Parathyroid adenoma (tissue), 2 donors: ENCODE data around the gene APBA1.

ENCODE experiments used
- H2AFZ ChIP-seq: fragments of 300-600 bp; sonication (generic); one replicate; pipeline ENCODE4 v1.7.0; 2017; ENCODE audit warnings: antibody characterized with exemption, mild to moderate bottlenecking
- H3K27ac ChIP-seq: fragments of 300-600 bp; sonication (generic); one replicate; pipeline ENCODE4 v1.7.0; 2017
- H3K27me3 ChIP-seq: fragments of 300-600 bp; sonication (generic); one replicate; pipeline ENCODE4 v1.7.0; 2017; ENCODE audit warnings: low read length; ENCODE audit not compliant: control insufficient read depth, insufficient read depth
- H3K36me3 ChIP-seq: fragments of 300-600 bp; sonication (generic); one replicate; pipeline ENCODE4 v1.7.0; 2017; ENCODE audit warnings: low read length; ENCODE audit not compliant: control insufficient read depth, insufficient read depth
- H3K4me1 ChIP-seq: fragments of 300-600 bp; sonication (generic); one replicate; pipeline ENCODE4 v1.7.0; 2017; ENCODE audit warnings: control low read depth
- H3K4me2 ChIP-seq: fragments of 300-600 bp; sonication (generic); one replicate; pipeline ENCODE4 v1.7.0; 2017; ENCODE audit warnings: low read length
- H3K4me3 ChIP-seq: fragments of 300-600 bp; sonication (generic); one replicate; pipeline ENCODE4 v1.7.0; 2017; ENCODE audit warnings: low read depth, low read length
- H3K79me2 ChIP-seq: fragments of 300-600 bp; sonication (generic); one replicate; pipeline ENCODE4 v1.7.0; 2017; ENCODE audit warnings: control low read depth
- H3K9ac ChIP-seq: fragments of 300-600 bp; sonication (generic); one replicate; pipeline ENCODE4 v1.7.0; 2017; ENCODE audit warnings: mild to moderate bottlenecking
- H3K9me3 ChIP-seq: fragments of 300-600 bp; sonication (generic); one replicate; pipeline ENCODE4 v1.7.0; 2017; ENCODE audit warnings: low read length; ENCODE audit not compliant: control insufficient read depth
- TF ChIP-seq, protein P1 (sequence below): fragments of 300-600 bp; sonication (generic); IDR thresholded peaks from one replicate; pipeline ENCODE4 v1.7.0; 2017; ENCODE audit warnings: antibody characterized with exemption, mild to moderate bottlenecking
- donor health status: primary hyperparathyroidism.

Gene APBA1

DNA sequence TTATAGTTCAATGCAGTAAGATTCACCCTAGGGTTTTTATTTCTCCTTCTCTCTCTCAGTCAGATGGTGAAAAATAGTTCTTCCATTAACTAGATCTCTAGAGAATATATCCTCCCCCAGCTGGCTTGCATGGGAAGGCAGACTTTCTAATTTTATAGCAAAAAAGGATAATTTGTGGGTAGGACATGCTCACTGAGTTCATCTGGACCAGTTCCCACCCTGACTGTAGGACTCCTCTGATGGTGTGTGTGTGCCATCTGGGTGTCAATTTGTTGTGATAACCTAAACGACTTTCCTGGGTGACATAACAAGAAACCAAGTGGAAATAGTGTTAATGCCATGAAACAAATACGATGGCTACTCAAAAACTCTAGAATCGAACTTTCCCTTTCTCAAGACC, 44.9 kb downstream of the APBA1 start:
- no peaks in the 10 kb centered on the region for H3K4me1 ChIP-seq
- H3K4me3 ChIP-seq = no peak overlapping the region
- no peaks in the 10 kb centered on the region for H3K9me3 ChIP-seq
- H3K79me2 ChIP-seq = no peaks in the 10 kb centered on the region
- H3K4me2 ChIP-seq = no peak overlapping the region
- no peak overlapping the region for H3K27ac ChIP-seq
- TF ChIP-seq, protein P1, sequence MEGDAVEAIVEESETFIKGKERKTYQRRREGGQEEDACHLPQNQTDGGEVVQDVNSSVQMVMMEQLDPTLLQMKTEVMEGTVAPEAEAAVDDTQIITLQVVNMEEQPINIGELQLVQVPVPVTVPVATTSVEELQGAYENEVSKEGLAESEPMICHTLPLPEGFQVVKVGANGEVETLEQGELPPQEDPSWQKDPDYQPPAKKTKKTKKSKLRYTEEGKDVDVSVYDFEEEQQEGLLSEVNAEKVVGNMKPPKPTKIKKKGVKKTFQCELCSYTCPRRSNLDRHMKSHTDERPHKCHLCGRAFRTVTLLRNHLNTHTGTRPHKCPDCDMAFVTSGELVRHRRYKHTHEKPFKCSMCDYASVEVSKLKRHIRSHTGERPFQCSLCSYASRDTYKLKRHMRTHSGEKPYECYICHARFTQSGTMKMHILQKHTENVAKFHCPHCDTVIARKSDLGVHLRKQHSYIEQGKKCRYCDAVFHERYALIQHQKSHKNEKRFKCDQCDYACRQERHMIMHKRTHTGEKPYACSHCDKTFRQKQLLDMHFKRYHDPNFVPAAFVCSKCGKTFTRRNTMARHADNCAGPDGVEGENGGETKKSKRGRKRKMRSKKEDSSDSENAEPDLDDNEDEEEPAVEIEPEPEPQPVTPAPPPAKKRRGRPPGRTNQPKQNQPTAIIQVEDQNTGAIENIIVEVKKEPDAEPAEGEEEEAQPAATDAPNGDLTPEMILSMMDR = no peak
- H3K9ac ChIP-seq = no peak overlapping the region
- no peaks in the 10 kb centered on the region for H3K36me3 ChIP-seq
- H3K27me3 ChIP-seq = no peaks in the 10 kb centered on the region
- H2AFZ ChIP-seq = no peak overlapping the region

DNA sequence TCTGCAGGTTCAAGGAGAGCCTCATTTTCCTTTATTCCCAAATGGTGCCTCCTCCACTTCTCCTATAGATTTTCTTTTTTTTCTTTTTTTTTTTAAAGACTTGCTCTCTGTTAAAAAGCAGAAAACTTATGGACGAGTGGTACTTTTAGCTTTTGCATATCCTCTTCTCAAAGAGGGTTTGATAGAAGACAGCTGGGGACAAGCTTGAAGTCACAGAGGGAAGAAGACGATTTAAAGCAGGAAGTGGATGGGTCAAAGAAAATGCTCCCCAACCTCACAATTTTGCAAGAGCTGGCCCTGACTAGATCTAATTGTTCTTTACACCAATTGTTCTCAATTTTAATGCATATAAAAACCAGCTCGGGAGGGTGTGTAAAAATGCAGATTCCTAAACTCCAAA, 48.9 kb downstream of the APBA1 start:
- H3K79me2 ChIP-seq = no peaks in the 10 kb centered on the region
- H3K4me2 ChIP-seq = no peak overlapping the region
- H3K27me3 ChIP-seq = no peaks in the 10 kb centered on the region
- no peaks in the 10 kb centered on the region for H3K9me3 ChIP-seq
- no peak overlapping the region for H3K4me3 ChIP-seq
- no peak overlapping the region for H2AFZ ChIP-seq
- H3K9ac ChIP-seq = no peak overlapping the region
- TF ChIP-seq, protein P1 = no peak
- no peaks in the 10 kb centered on the region for H3K4me1 ChIP-seq
- H3K36me3 ChIP-seq = no peaks in the 10 kb centered on the region
- H3K27ac ChIP-seq = no peak overlapping the region

DNA sequence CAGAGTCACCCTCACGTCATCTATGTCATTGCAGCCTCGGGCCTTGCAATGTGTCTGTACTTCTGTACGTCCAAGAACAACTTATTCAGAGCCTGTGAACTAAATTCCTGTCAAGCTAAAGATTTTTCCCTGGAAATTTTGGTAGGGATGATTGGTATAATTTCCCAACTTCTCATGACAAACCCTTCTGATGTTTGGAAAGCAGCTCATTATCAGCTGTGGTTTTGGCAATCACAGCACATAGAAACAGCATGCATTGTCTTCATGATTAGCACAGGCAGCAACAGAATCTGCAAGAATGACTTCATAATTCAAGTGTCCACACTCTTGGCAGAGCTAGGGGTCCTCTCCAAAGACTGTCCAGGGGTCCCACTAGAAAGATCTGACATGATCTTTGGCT, 49.5 kb downstream of the APBA1 start:
- H3K9ac ChIP-seq = no peak overlapping the region
- no peaks in the 10 kb centered on the region for H3K36me3 ChIP-seq
- no peaks in the 10 kb centered on the region for H3K79me2 ChIP-seq
- no peaks in the 10 kb centered on the region for H3K9me3 ChIP-seq
- TF ChIP-seq, protein P1 = no peak
- no peaks in the 10 kb centered on the region for H3K4me1 ChIP-seq
- H2AFZ ChIP-seq = no peak overlapping the region
- H3K4me2 ChIP-seq = no peak overlapping the region
- H3K27me3 ChIP-seq = no peaks in the 10 kb centered on the region
- H3K4me3 ChIP-seq = no peak overlapping the region
- H3K27ac ChIP-seq = no peak overlapping the region

DNA sequence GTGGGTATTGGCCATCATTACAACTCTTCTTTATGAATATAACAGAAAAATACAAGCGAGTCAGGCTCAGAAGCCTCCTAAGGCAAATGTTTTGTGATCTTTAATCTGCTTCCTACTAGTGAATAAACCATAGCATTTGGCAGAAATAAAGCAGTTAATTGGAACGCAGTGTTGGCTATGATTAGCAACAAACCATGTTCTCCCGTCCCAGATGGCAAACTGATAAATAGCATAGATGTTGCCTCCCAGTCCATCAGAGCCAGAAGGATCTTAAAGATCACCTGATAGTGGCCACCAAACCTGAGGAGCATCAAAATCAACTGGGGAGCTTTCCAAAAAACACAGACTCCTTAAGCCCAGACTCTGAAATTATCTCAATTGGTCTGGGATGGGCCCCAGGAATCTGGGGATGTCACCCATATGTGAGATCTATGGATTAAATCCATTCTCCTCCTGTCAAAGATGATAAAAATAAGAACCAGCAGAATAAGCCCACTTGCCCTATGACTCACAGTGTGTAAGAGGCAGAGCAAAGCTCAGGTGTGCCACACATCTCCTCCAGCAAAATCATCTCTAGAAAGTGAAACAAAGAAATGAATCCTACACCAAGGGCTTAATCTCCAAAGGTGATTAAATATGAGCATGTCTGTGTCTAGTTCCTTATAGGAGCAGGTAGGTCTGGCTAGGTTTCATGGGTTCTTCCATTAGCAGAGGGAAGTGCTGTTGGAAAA, 50.3 kb downstream of the APBA1 start:
- Histone ChIP-seq H2AFZ (no peak overlapping the region), H3K9ac (no peak overlapping the region), H3K9me3 (no peaks in the 10 kb centered on the region), H3K4me3 (no peak overlapping the region), H3K27me3 (no peaks in the 10 kb centered on the region), H3K36me3 (no peaks in the 10 kb centered on the region), H3K4me2 (no peak overlapping the region), H3K4me1 (no peaks in the 10 kb centered on the region), H3K79me2 (no peaks in the 10 kb centered on the region), H3K27ac (no peak overlapping the region)
- TF ChIP-seq, protein P1 = no peak

DNA sequence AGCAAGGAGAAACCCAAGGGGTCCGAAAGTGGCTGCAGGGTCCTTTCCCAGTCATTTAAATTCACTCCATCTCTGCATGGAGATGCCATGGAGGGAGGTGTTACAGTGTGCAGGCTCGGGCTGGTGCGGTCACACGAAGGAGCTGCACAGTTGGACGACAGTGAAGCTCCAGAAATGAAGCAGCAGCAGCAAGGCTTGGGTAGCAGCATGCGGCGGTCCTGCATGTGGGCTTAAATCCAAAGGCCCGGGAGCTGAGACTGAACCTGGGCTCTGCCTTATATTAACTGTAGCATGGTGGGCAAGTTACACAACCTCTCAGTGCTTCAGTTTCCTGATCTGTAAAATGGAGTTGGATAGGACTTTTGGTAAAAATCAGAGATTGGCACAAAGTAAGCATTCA, 51.4 kb downstream of the APBA1 start:
- no peaks in the 10 kb centered on the region for H3K4me1 ChIP-seq
- H3K9ac ChIP-seq = no peak overlapping the region
- no peaks in the 10 kb centered on the region for H3K79me2 ChIP-seq
- no peak overlapping the region for H2AFZ ChIP-seq
- H3K27me3 ChIP-seq = no peaks in the 10 kb centered on the region
- H3K4me2 ChIP-seq = no peak overlapping the region
- H3K9me3 ChIP-seq = no peaks in the 10 kb centered on the region
- no peak overlapping the region for H3K27ac ChIP-seq
- H3K36me3 ChIP-seq = no peaks in the 10 kb centered on the region
- H3K4me3 ChIP-seq = no peak overlapping the region
- TF ChIP-seq, protein P1 = no peak
